T-helper 2 cell treated with Interferon-gamma antibody and Interleukin-4, amounts not matched to agents 100 ng/mL and 5 ng/mL, for 36 hours (primary cell): Measurements from ENCODE around the gene EEF1A1. TPM values are rescaled to one million over a fixed set of nuclear protein-coding genes. Genes with fewer than 3 reads are reported as not detected.
"Not testable (repeated sequence)": the region's sequence is repeated elsewhere in the genome, so short reads cannot be mapped to it uniquely, and the experiment has no call there.

ENCODE experiments used
- intact Hi-C: fragments of 100-400 bp; cut with micrococcal nuclease; formaldehyde crosslinking; loops from one replicate; pipeline ENCODE4 v1.15.1; 2023
- total RNA-seq: library from RNA; stranded (reverse); gene quantifications from 2 replicates; pipeline ENCODE4 v1.2.3, GENCODE V29; 2022

Gene EEF1A1
- total RNA-seq, 1 donor from 2014 or later, result 8,837 TPM

- intact Hi-C loops, result no loop called here
Measured at GRCh38 chr6:73538116-73538779, 17.4 kb upstream of the EEF1A1 start.

DNA sequence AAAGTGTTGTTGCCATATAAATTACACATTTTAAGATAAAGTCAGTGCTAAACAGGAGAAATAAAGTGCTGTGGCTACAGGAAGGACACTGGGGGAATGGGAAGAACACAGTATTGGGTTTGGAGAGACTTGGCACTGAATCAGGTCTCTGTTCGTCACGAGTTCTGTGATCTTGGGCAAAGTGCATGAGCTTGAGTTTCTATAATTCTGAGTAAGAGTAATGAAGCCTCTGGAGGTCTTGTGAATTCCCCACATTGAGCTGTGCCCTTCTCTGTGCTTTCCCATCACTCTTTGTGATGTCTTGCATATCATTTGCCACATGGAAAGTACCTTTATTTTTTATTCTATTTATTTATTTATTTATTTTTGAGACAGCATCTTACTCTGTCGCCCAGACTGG is 16.8 kb upstream of the EEF1A1 start:
- intact Hi-C loops, result no loop called here

DNA sequence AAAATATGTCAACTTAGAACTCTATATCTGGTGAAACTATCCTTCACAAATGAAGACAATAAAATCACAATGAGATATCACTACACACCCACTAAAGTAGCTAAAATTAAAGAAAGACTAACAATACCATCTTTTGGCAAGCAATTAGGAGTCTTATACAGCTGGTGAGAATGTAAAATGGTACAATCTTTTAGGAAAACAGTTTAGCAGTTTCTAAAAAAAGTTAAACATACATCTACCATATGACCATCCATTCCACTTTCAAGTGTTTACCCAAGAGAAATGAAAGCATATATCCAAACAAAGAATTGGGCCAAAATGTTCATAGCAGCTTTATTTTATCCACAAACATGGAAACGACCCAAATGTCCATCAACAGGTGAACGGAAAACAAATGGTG is 13.8 kb upstream of the EEF1A1 start:
- intact Hi-C loops, result no loop called here

DNA sequence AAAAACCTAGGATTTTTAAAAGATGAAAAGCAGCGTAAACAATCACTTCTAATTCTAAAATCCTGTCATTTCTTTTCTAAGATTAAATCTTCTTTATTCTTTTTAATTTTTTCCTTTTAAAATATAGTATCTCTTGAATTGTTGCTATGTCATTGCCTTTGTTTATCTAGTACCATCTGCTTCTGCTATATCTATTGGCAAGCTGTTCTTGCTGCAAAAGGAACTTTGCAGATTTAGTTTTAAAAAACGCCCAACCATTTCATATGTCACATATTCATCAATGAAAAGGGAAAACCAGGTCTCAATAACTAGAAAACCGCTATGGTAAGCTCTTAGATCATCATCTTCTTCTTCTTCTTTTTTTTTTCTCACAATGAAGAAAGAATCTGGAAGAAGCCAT is 11.5 kb upstream of the EEF1A1 start:
- intact Hi-C loops, result no loop called here

- intact Hi-C loops, result no loop called here
Measured at GRCh38 chr6:73528897-73529296, 8.1 kb upstream of the EEF1A1 start.

DNA sequence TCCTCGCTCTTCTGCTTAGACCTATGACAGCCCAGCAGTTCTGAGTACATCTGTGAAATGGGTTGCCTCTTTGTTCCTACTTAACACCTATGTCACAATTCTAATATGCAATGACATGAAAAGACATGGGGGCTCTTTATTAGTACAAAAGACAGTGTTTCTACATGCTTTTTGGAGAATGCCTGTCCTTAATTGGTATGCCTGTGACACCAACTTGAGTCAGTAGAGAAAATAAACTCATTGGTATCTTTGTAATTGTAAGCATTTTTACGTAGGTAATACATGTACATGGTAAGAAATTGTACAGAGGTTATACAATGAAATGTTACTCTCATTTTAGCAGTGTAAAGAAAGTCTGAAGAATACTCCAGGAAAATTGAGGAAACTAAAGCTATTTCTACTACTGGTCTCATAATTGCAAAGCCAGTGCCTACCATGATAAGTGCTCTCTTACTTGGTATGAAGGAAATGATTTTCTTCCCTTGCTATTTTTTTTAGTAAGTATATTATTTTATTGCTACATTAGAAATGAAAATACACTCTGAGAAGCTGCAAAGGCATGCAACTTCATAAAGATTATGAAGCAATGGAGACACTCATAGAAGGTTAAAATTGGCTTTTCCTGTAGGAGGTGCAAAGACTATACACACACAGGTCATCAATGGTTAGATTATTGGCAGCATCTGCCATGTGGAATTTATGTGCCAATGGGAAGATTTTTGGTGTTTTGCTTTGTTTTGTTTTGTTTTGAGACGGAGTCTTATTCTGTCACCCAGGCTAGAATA is 4.9 kb upstream of the EEF1A1 start:
- intact Hi-C loops, result no loop called here

DNA sequence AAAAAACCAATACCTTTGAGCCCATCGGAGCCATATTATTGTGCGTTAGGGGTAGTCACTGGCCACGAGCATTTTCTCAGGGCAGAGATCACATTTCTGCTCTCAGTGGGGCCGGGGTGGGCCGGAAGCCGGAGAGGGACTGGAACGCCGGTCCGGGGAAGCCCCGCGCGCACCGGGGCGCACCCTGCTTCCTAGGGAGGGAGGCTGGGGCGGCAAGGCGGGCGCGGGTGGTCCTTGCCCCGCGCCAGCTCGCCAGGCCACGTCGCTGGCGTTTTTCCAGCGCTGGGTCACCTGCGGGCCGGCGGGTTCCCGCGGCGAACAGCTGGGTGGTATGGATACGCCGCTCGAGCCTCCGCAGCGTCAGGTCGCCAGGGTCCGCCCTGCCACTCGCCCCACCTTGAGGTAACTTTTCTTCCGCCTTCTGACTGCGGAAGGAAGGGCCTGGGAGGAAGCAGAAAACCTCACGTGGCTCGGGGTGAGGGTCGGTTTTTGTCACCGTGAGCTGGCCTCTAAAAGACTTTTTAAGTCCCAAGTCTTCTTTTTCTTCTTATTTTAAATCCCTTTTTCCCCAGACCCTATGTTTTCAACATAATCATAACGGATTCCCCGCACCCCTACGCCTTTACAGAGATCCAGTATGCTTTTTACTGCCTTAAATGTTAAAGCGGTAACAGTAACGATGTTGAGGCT is 2.7 kb upstream of the EEF1A1 start:
- intact Hi-C loops, result loop anchor here (1.0 to 5.0 kb wide), 4 partner anchors 57 to 1719 kb away; partner anchors contain the start of genes COX7A2 and KCNQ5

GRCh38 chr6:73521351-73521985 is 636 bp upstream of the EEF1A1 start:
- intact Hi-C loops, result loop anchor here (1.0 to 5.0 kb wide), 9 partner anchors 61 to 1763 kb away; partner anchors contain the start of genes CD109, CGAS, COX7A2 and KCNQ5

DNA sequence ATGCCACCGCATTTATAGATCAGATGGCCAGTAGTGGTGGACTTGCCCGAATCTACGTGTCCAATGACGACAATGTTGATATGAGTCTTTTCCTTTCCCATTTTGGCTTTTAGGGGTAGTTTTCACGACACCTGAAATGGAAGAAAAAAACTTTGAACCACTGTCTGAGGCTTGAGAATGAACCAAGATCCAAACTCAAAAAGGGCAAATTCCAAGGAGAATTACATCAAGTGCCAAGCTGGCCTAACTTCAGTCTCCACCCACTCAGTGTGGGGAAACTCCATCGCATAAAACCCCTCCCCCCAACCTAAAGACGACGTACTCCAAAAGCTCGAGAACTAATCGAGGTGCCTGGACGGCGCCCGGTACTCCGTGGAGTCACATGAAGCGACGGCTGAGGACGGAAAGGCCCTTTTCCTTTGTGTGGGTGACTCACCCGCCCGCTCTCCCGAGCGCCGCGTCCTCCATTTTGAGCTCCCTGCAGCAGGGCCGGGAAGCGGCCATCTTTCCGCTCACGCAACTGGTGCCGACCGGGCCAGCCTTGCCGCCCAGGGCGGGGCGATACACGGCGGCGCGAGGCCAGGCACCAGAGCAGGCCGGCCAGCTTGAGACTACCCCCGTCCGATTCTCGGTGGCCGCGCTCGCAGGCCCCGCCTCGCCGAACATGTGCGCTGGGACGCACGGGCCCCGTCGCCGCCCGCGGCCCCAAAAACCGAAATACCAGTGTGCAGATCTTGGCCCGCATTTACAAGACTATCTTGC is 725 bp downstream of the EEF1A1 start:
- intact Hi-C loops, result loop anchor here (2.0 to 5.0 kb wide), 4 partner anchors 59 to 1722 kb away; partner anchors contain the start of genes COX7A2, KCNQ5 and MTO1

GRCh38 chr6:73518982-73519881 is 1.6 kb downstream of the EEF1A1 start:
- intact Hi-C loops, result not testable (repeated sequence)

DNA sequence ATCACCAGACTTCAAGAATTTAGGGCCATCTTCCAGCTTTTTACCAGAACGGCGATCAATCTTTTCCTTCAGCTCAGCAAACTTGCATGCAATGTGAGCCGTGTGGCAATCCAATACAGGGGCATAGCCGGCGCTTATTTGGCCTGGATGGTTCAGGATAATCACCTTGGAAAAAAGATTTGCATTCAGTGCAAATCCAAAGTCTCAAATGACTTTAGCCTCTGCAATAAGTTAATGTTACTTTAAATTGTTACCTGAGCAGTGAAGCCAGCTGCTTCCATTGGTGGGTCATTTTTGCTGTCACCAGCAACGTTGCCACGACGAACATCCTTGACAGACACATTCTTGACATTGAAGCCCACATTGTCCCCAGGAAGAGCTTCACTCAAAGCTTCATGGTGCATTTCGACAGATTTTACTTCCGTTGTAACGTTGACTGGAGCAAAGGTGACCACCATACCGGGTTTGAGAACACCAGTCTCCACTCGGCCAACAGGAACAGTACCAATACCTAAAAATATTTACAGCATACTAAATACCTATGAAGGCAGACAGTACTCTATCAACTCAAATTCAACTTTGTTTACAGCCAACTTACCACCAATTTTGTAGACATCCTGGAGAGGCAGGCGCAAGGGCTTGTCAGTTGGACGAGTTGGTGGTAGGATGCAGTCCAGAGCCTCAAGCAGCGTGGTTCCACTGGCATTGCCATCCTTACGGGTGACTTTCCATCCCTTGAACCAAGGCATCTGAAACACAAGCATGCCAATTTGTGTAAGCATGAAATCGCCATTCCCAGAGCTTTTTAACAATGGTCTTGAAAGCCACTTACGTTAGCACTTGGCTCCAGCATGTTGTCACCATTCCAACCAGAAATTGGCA is 2.5 kb downstream of the EEF1A1 start:
- intact Hi-C loops, result not testable (repeated sequence)

- intact Hi-C loops, result no loop called here
Measured at GRCh38 chr6:73516514-73517489, 4.0 kb downstream of the EEF1A1 start.

DNA sequence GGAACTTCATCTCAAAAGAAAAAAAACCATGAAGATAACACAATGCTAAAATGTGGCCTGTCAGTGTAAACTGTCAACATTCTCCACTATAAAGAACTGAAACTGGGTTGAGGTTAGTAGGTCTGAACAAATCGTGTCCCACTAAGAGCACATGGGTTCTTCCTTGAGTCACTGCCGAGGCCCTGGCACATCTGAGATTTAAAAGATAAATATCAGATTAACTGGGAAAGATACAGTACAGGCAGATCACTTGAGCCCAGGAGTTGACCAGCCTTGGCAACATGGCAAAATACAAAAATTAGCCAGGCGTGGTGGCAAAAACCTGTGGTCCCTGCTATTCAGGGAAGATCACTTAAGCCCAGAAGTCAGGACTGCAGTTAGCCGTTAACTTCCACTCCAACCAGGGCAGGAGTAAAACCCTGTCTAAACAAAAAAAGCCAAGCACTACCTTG is 5.6 kb downstream of the EEF1A1 start:
- intact Hi-C loops, result loop anchor here (1.0 kb wide), 2 partner anchors 95 to 138 kb away; partner anchors contain the start of gene SLC17A5

DNA sequence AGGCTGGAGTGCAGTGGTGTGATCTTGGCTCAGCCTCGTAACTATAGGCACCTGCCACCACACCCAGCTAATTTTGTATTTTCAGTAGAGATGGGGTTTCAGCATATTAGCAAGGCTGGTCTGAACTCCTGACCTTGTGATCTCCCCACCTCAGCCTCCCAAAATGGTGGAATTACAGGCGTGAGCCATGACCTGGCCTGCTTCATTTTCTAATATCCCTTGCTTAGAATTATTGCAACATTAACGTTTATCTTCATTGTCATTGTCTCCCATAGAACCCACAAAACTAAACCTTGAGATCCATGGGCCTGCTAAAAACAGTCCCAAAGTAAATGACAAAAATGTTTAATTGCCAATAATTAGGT is 6.1 kb downstream of the EEF1A1 start:
- intact Hi-C loops, result loop anchor here (1.0 kb wide), 2 partner anchors 96 to 139 kb away; partner anchors contain the start of gene SLC17A5

- intact Hi-C loops, result no loop called here
Measured at GRCh38 chr6:73513496-73513854, 7.4 kb downstream of the EEF1A1 start.

DNA sequence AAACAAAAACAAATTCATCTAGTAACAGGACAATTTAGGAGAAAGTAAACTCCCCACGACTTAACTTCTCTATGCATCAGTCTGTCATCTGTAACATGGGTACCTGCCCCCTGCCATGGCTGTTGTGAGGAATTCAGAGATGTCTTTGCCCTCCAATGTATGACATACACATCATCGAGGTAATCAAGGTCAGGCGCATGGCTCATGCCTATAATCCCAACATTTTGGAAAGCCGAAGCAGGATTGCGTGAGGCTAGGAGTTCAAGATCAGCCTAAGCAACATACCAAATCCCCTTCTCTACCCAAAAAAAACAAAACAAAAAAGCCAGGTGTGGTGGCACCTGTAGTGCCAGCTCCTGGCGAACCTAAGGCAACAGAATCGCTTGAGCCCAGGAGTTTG is 9.0 kb downstream of the EEF1A1 start:
- intact Hi-C loops, result no loop called here

DNA sequence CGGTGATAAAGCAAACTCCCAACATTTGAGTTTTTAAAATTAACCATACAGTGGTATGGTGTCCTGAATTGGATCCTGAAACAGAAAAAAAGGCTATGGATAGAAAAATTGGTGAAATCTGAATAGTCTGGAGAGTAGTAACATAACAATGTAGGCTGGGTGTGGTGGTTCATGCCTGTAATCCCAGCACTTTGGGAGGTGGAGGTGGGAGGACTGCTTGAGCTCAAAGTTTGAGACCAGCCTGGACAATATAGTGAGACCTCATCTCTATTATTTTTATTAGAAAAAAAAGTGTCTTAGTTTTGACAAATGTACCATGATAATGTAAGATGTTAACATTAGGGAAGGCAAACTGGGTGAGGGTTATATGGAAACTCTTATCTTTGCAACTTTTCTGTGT is 11.0 kb downstream of the EEF1A1 start:
- intact Hi-C loops, result no loop called here
